M059J (cell line): Measurements from ENCODE around the gene IQSEC1. TPM values are rescaled to one million over a fixed set of nuclear protein-coding genes. Genes with fewer than 3 reads are reported as not detected.

Experiments
- DNase-seq: peaks from one replicate; pipeline ENCODE4 v3.0.0-alpha.2; 2012; ENCODE audit warnings: low read depth
- total RNA-seq: library from RNA; depleted of rRNA; stranded (reverse); fragments of >200 nt; shearing (Covaris generic); gene quantifications from 2 replicates; pipeline ENCODE4 v1.2.3, GENCODE V29; 2014

IQSEC1 gene
- total RNA-seq, 1 experiment from 2014 or later, result 7.4 TPM

GRCh38 chr3:13016083-13016720 lies 57.0 kb downstream of the IQSEC1 start:
- no peak for DNase-seq

DNA sequence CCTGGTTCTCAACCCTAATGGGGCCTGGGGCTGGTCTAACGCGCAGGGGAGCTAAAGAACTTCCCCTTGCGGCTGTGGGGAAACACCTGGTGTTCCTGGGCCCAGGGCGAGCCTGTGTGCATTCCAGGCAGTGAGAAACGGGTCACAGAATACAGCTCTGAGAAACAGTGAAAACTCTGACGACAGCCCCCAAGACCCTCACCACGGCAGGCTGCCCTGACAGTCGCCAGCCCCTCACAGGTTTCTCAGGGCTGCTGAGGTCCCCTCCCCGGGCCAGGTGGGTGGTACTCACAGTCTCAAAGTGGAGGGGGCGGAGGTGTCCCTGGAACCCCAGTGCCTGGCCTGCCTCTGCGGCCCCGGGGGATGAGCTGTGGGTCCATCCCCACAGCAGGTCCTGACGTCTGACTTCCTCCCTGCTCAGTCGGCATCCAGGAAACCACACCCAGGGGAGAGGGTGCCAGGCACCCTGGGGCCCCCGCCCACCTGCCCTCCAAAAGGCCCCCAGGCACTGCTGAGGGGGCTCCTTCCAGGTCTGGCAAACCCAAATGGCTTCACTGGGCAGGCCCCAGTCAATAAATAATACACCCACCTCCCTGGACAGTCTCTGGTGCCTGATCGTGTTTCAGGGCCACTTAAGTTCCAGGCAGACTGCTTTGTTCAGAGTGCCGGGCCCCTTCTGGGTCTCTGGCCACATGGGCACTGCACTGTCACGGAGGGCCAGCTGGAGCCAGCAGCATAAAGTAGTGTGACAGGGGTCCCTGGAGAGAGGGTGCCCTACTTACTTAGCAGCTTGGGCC lies 57.7 kb downstream of the IQSEC1 start:
- no peak for DNase-seq

DNA sequence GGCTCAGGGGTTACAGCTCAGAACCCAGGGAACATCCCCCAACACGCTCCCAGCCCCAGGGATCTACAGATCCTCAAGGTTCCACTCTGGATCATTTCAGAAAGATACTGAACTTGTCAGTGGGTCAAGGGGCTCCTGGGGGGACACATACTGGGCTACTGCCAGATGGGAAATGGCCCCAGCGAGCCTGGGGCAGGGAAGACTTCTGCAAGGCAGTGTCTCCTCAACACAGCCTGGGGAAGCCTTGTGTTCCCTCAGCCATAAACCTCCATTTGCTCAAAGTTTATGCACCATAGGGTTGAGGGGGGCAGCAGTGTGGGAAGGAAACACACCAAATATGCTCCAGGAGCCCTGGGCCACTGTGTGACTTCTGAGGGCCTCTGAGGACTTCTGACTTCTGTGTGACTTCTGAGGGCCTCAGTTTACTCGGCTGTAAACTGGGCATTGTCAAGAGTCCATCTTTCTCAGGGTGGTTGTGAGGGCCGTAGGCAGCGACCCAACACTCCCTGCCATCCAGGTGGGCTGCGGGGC lies 58.4 kb downstream of the IQSEC1 start:
- DNase-seq, result no peak

DNA sequence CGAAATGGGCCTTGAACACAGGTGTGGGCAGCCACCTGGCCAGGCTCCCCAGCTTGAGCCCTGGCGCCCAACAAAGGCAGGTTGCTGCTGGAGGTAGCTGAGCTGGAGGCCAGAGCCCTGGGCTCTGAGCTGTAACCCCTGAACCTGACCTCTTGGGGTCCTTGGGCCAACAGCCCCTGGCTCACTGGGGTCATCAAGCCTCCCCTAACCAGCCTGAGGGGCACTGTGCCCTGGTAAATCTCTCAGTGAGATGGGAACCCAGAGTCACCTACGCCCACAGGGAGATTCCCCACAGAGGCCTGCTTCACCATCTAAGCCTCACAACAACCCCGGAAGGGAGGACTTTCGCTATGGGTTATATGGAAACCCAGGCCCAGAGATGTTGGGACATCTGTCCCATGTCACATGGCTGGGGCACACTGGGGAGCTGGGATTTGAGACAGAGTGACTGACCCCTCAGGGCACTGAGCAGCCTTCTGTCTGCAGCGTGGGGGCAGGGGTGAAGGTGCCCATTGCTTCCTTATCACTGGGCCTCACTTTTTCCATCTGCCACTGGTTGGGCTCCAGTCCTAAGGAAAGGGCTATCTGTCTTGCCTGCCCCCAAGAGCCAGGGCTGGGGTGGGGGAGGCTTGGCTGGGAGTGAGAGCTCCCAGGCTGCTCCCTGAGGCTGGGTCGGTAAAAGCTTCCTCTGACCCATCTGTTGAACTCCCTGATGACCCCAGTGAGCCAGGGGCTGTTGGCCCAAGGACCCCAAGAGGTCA lies 59.1 kb downstream of the IQSEC1 start:
- DNase-seq, result no peak

- no peak for DNase-seq
These were observed 59.7 kb downstream of the IQSEC1 start for GRCh38 chr3:13013566-13013965.

- DNase-seq, result no peak
These were observed 60.1 kb downstream of the IQSEC1 start for GRCh38 chr3:13013151-13013561.

GRCh38 chr3:13012221-13012691 lies 61.0 kb downstream of the IQSEC1 start:
- peak; percentile 75 for DNase-seq

DNA sequence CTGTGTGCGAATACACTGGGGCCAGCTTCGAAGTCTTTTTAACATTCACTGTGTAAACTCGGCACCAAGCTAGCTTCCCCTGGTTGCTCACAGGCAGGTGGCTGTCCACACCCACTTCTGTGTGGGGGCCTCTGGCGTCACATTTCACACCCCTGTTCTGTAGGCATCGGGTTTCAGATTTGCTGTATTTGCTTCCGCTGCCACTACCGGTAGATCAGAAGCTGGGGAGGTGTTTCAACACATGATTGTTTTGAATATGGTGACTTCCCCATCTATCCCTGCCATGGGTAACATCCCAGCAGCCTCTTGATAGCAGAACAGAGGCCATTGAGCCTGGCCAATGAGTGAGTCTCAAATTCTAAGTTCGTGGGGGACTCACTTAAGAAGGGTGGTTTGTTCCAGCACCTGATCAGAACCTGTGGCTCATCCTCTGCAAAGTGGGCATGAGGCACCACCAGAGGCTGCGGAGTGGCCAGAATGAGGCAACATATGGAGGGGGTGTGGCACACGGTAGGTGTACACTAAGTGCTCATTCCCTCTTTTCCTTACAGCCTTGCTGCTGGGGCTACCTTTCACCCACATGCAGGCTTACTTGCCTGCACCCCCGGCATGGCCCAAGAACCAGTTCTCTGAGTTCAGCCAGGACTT lies 61.5 kb downstream of the IQSEC1 start:
- DNase-seq, result no peak

DNA sequence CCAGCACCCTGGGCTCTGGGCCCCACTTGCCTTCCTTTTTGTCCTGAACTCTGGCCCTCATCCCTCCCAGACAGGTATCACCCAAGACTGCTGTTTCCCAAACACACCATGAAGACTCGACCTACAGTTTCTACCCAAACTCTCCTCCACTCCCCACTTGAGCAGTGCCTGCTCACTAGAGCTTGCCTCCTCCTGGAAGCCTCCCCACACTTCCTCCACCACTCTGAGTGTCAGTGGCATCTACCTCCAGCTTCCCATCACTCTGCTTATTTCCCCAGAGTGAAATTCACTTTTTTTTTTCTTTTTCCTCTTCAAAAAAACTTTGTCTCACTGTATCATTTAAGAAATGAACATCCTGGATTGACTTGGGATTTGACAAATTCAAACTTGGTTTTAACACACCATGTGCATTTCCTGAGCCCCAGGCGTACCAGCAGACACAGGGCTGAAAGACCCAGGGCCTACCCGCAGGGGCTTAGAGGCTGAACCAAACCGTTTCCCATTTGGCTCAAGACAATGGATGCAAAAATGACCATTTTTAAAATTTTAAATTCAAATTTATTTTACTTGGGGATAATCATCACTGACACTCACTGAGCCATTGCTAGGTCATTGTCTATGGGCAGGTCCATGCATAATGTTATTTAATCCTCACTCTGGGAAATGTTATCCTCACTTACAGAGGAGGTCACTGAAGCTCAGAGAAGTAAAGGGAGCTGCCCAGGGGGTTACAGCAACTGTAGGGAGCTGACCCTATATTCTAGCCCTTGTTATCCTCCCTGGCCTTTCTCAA lies 62.3 kb downstream of the IQSEC1 start:
- no peak for DNase-seq

- DNase-seq, result no peak
These were observed 63.3 kb downstream of the IQSEC1 start for GRCh38 chr3:13009946-13010315.

DNA sequence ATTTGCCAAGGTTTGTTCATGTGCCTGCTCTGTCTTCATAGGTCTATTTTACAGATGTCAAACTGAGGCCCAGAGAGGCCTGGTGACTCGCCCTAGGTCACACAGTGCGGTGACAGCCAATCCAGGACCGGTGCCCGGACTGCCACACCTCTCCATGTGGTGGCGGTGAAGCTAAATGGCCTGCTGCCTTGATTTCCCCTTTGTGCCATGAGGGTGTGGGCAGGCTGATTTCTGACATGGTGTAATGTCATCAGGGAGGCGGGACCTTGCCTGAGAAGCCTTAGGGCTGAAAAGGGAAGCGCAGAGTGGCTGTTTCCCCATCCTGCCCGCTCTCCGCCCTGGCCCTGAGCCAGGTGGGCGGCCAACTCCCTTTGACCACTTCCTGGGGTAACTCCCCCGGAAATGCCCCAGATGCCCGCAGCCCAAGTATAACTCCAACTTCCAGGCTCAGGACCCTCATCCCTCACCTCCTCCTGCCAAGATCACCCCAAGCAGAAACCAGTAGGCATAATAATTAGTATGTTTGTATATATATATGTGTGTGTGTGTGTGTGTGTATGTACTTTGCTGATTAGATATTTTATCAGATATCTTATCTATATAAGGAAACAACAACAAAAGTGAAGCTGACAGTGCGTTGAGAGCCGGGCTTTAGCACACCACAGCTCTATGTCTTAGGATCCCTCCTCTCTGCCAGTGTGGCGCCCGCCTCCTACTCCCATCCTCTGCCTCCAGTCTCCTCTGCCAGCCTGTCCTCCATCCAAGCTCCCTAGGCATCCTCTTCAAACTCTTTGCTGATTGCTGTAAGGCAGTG lies 63.9 kb downstream of the IQSEC1 start:
- DNase-seq, result no peak

DNA sequence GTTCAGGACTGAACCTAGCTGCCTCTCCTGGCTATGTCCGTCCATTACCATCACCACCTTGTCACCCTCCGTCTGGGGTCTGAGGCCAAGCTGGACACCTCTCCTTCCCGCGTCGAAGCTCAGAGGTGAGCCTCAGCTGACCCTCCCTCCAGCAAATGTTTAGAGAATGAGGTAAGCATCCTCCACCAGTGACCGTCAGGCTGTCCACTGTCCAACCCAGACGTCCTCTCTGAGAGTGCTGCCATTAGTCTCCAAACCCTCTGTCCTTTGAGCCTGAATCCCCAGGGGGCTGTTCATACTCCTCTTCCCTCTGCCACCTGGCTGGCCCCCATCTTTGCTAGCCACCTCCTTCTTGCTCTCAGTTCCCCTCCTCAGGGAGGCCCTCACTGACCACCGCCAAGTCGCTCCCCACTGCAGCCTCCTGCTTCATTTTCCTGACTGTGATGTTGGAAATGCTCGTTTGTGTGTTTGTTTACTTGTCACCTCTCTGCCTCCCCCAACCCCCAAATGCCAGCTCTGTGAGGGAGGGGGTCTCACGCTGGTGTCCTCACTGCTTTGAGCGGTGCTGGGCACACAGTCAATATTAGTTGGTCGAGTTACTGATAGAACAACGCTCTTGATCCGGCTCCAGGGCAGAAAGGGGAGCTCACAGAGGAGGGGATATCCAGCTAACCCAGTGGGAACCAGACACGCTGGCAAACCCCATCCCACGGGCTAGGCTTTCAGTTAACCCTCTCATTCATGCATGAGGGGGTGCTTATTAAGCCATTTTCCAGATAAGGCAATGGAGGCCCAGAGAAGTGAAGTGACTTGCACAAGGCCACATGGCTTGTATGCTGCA lies 64.9 kb downstream of the IQSEC1 start:
- DNase-seq, result no peak

GRCh38 chr3:13007251-13007941 lies 65.8 kb downstream of the IQSEC1 start:
- no peak for DNase-seq

- DNase-seq, result no peak
These were observed 66.8 kb downstream of the IQSEC1 start for GRCh38 chr3:13006216-13006990.

DNA sequence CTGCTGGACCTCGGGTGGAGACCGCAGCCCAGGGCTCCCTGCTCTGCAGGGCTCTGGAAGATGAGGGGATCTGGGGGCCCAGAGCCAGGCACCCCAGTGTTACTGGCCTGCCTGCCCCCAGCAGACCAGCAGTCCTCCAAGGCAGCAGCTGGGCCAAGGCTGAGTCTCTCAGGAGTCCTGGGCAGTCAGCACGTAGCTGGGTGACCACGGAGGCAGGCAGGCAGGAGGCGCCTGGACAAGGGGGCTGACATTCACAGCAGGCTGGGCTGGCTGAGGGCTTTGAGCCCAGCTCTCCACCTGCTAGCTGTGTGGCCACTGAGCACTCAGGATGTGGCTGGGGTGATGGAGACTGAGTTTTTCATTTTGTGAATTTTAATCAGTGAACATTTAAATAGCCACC lies 67.9 kb downstream of the IQSEC1 start:
- no peak for DNase-seq

GRCh38 chr3:13004376-13004775 lies 68.9 kb downstream of the IQSEC1 start:
- DNase-seq, result no peak

- DNase-seq, result no peak
These were observed 69.6 kb downstream of the IQSEC1 start for GRCh38 chr3:13003608-13004007.
